ENCODE results near the gene GLTP.

DNA sequence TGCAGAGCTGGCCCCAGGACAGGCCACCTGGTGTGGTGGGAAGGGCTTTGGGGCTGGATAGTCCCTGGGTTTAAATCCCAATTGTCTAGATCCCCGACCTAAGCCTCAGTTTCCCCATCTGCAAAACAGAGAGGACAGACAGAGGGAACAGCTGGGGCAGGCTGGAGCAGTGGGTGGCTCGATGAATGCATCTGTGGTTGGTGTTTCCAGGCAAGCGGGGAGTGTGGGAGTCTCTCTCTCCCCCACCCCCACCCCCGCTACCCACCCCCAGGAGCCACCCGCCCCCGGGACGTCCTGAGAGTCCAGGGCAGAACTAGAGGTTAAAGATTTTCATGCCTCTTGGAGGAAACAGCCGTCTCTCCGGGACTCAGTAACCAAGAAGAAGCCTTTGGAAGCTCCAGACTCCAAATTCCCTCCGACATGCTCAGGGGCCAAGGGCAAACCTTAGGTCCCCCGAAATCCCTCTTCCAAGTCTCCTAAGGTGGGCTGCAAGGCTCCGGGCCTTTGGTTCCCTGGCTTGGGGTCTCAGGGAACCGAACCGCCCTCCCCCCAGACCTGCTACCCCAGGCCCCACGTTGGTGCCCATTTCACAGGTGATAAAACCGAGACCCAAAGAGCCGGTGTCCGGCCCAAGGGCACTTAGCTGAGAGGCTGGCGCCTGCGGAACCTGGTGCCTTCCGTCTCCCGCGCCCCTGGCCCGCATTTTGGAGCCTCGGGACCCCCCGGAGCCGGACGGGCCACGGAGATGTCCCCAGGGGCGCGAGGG is 47.6 kb downstream of the GLTP start:
- TF ChIP-seq EZH2phosphoT487 (IDR thresholded peaks at IDR 0.05; ENCODE audit: insufficient read depth, low read depth) (no peak), EZH2 (IDR thresholded peaks at IDR 0.05; ENCODE audit: insufficient read depth, poor library complexity, severe bottlenecking) (no peak)
